A549 (cell line): Measurements from ENCODE around the gene EYA2. TPM values are rescaled to one million over a fixed set of nuclear protein-coding genes. Genes with fewer than 3 reads are reported as not detected.

Experiments
- ATAC-seq, 2 experiments: fragments of 200-7000 bp in 1 of 2; fragments of >200 bp in 1 of 2; cut with Nextera tagmentation in 1 of 2; cut with Tn5 transposase in 1 of 2; 3 replicates each; pipeline versions ENCODE4 v1.8.0 to v1.9.1; 2018 to 2020; ENCODE audit warnings: mild to moderate bottlenecking in 1 of 2, moderate library complexity in 1 of 2
- CTCF ChIA-PET: fragments of 300-600 bp; sonication (Branson Sonifier 250); formaldehyde crosslinking; extraction: SDS; loops from one replicate; lab custom pipeline; 2021; ENCODE audit warnings: antibody characterized with exemption, inconsistent platforms; lab: Yijun Ruan, JAX
- POLR2A ChIA-PET: fragments of 350-600 bp; formaldehyde crosslinking; extraction: SDS; loops from one replicate; lab custom pipeline; 2021; ENCODE audit warnings: antibody characterized with exemption, inconsistent platforms; lab: Yijun Ruan, JAX
- DNase-seq, 2 experiments: peaks; one replicate each; pipeline versions ENCODE4 v3.0.0 to v3.0.0-alpha.2; 2011 to 2016; ENCODE audit warnings: low read depth in 1 of 2, low spot score in 1 of 2
- FAIRE-seq: peaks from 2 replicates; lab custom pipeline; 2011; peaks lifted over from hg19 to GRCh38; lab: Jason Lieb, UNC
- H3K27ac ChIP-seq, 2 experiments: fragments of >200 bp; sonication (Bioruptor Twin); formaldehyde crosslinking; 3 replicates each; pipeline ENCODE4 v1.5.1; 2016 to 2017
- H3K4me1 ChIP-seq: fragments of >200 bp; sonication (Bioruptor Twin); formaldehyde crosslinking; 3 replicates; pipeline ENCODE4 v1.6.1; 2016
- H3K4me2 ChIP-seq: fragments of >200 bp; sonication (Bioruptor Twin); formaldehyde crosslinking; 3 replicates; pipeline ENCODE4 v1.6.1; 2016
- H3K4me3 ChIP-seq: fragments of >200 bp; sonication (Bioruptor Twin); formaldehyde crosslinking; 3 replicates; pipeline ENCODE4 v1.5.1; 2016
- H3K9me3 ChIP-seq: fragments of >200 bp; sonication (Bioruptor Twin); formaldehyde crosslinking; 3 replicates; pipeline ENCODE4 v1.6.1; 2016
- ATOH8 ChIP-seq: fragments of 250-450 bp; sonication (Bioruptor Pico); IDR thresholded peaks from 2 replicates; pipeline ENCODE4 v1.5.0; 2020; ENCODE audit warnings: low read depth, mild to moderate bottlenecking, moderate library complexity
- CBX8 ChIP-seq: fragments of 200-600 bp; sonication (generic); IDR thresholded peaks from 2 replicates; pipeline ENCODE4 v1.6.1; 2016
- CHD2 ChIP-seq: fragments of 150-350 bp; IDR thresholded peaks from 2 replicates; pipeline ENCODE4 v1.6.1; 2014; ENCODE audit warnings: low read length; ENCODE audit not compliant: partially characterized antibody
- CTCF ChIP-seq: fragments of >200 bp; sonication (Bioruptor Twin); formaldehyde crosslinking; IDR thresholded peaks from 3 replicates; pipeline ENCODE4 v1.5.1; 2016
- EHMT2 ChIP-seq: fragments of 200-600 bp; sonication (generic); IDR thresholded peaks from 2 replicates; pipeline ENCODE4 v1.6.1; 2016; ENCODE audit warnings: antibody characterized with exemption, low read depth, mild to moderate bottlenecking, moderate library complexity
- ELK1 ChIP-seq: fragments of 150-350 bp; IDR thresholded peaks from 2 replicates; pipeline ENCODE4 v1.6.1; 2014; ENCODE audit warnings: low read depth, mild to moderate bottlenecking, low read length
- EP300 ChIP-seq, 2 experiments: fragments of >200 bp; sonication (Bioruptor Twin); formaldehyde crosslinking; IDR thresholded peaks; 2 replicates in 1 of 2; 3 replicates in 1 of 2; pipeline ENCODE4 v1.6.1; 2016 to 2017
- HES2 ChIP-seq: fragments of >200 bp; sonication (Bioruptor Twin); formaldehyde crosslinking; IDR thresholded peaks from 2 replicates; pipeline ENCODE4 v1.6.1; 2016
- KDM1A ChIP-seq: fragments of 200-600 bp; sonication (generic); IDR thresholded peaks from 2 replicates; pipeline ENCODE4 v1.6.1; 2016; ENCODE audit warnings: low read depth, mild to moderate bottlenecking
- KDM5A ChIP-seq: fragments of 200-600 bp; sonication (generic); IDR thresholded peaks from 2 replicates; pipeline ENCODE4 v1.6.1; 2016; ENCODE audit warnings: antibody characterized with exemption, mild to moderate bottlenecking
- POLR2AphosphoS2 ChIP-seq: conservative IDR thresholded peaks from 2 replicates; pipeline ENCODE4 v1.6.1; 2012; ENCODE audit warnings: low read length, improper control_type of control experiment, inconsistent platforms
- RARB ChIP-seq: fragments of 250-450 bp; sonication (Bioruptor Pico); IDR thresholded peaks from 2 replicates; pipeline ENCODE4 v1.8.0; 2021; ENCODE audit warnings: mild to moderate bottlenecking, moderate library complexity
- RCOR1 ChIP-seq: fragments of 150-350 bp; IDR thresholded peaks from 2 replicates; pipeline ENCODE4 v1.6.1; 2014; ENCODE audit warnings: antibody characterized with exemption, low read length, low read depth
- TFCP2L1 ChIP-seq: fragments of 250-450 bp; sonication (Bioruptor Pico); IDR thresholded peaks from 2 replicates; pipeline ENCODE4 v1.5.0; 2021; ENCODE audit warnings: mild to moderate bottlenecking
- USF2 ChIP-seq: fragments of 450-650 bp; IDR thresholded peaks from 2 replicates; pipeline ENCODE4 v1.6.1; 2014; ENCODE audit warnings: antibody characterized with exemption
- ZFP36 ChIP-seq: fragments of 450-650 bp; IDR thresholded peaks from 2 replicates; pipeline ENCODE4 v1.6.1; 2014; ENCODE audit warnings: borderline replicate concordance; ENCODE audit not compliant: partially characterized antibody
- ZSCAN20 ChIP-seq: fragments of 250-450 bp; sonication (Bioruptor Pico); IDR thresholded peaks from 2 replicates; pipeline ENCODE4 v1.8.0; 2022; ENCODE audit warnings: mild to moderate bottlenecking, moderate library complexity
- WGBS: methylation state at CpG from one replicate; pipeline ENCODE4 v1.1.6; 2017; ENCODE audit errors: missing lambda C conversion rate; 5-methylcytosine and 5-hydroxymethylcytosine counted together
- polyA plus RNA-seq, 4 experiments: library from polyadenylated mRNA; depleted of rRNA in 3 of 4; stranded (reverse); fragments of >200 nt; fragmentation: RNase III in 1 of 4; extraction: RNeasy Plus Mini Kit Qiagen cat#74134 plus additional on column Dnase treatment in 1 of 4; gene quantifications; 2 replicates in 3 of 4; 3 replicates in 1 of 4; pipeline ENCODE4 v1.2.3, GENCODE V29; 2011 to 2017

The EYA2 gene
- polyA plus RNA-seq, 2 of the 4 experiments (the other 2 are of a cell fraction): 4.5 to 4.6 TPM

- Histone ChIP-seq H3K4me3 (no peak overlapping the region), H3K4me2 (no peak overlapping the region), H3K9me3 (no peaks in the 10 kb centered on the region), H3K27ac (no peak overlapping the region), H3K4me1 (0 out of 3 replicates have a peak, but pooled peaks cover 3% of the 10 kb centered on the region)
- TF ChIP-seq CTCF: no peak
- no peak for TF ChIP-seq ATOH8
- TF ChIP-seq HES2: no peak
- 95% methylated on average over 13 of the region's 13 CpGs for WGBS
- FAIRE-seq (no peak), DNase-seq (no peak), ATAC-seq (no peak)
- POLR2A ChIA-PET: no interaction called here
- CTCF ChIA-PET: interaction anchor here (1.0 to 1.3 kb wide), 2 partner anchors 9 to 173 kb away, joined by 3 to 4 read pairs; no protein-coding TSS in a partner anchor
These were observed 315.8 kb downstream of the EYA2 start for GRCh38 chr20:47210470-47210869.

- Histone ChIP-seq H3K4me2 (no peak overlapping the region), H3K27ac (no peak overlapping the region), H3K4me1 (no peaks in the 10 kb centered on the region), H3K4me3 (no peak overlapping the region)
- FAIRE-seq (no peak), ATAC-seq (no peak)
- 93% methylated on average over 7 of the region's 7 CpGs for WGBS
- POLR2A ChIA-PET: no interaction called here
- TF ChIP-seq ZFP36 (no peak), POLR2AphosphoS2 (no peak), ZSCAN20 (CRISPR knock-in tag) (no peak), EHMT2 (no peak), ELK1 (no peak), EP300 (IDR thresholded peaks at IDR 0.05) (no peak), RCOR1 (no peak), CBX8 (no peak), KDM1A (no peak), CHD2 (no peak), TFCP2L1 (CRISPR knock-in tag) (no peak), ATOH8 (no peak), USF2 (no peak), RARB (CRISPR knock-in tag) (no peak), KDM5A (no peak)
- TF ChIP-seq, all 56 proteins: peak for 0
- H3K9me3 ChIP-seq: no peaks in the 10 kb centered on the region
- CTCF ChIA-PET: interaction anchor here (1.5 to 2.4 kb wide), 3 partner anchors 16 to 410 kb away, joined by 3 to 5 read pairs (median 5); no protein-coding TSS in a partner anchor
- no peak for DNase-seq
These were observed 316.4 kb downstream of the EYA2 start for GRCh38 chr20:47211036-47211435.
